Colonic mucosa (tissue), 4 donors: ENCODE data around the gene GRK2. TPM values are rescaled to one million over a fixed set of nuclear protein-coding genes. Genes with fewer than 3 reads are reported as not detected.

Experiments
- DNase-seq: peaks from one replicate; pipeline ENCODE4 v3.0.0-alpha.2; 2020
- H3K27ac ChIP-seq: fragments of 200-600 bp; one replicate; pipeline ENCODE4 v1.8.0; 2021
- H3K27me3 ChIP-seq: fragments of 200-600 bp; one replicate; pipeline ENCODE4 v1.8.0; 2021
- H3K36me3 ChIP-seq: fragments of 200-600 bp; one replicate; pipeline ENCODE4 v1.8.0; 2021
- H3K4me1 ChIP-seq: fragments of 200-600 bp; one replicate; pipeline ENCODE4 v1.8.0; 2021; ENCODE audit warnings: mild to moderate bottlenecking
- H3K4me3 ChIP-seq: fragments of 200-600 bp; one replicate; pipeline ENCODE4 v1.8.0; 2021
- H3K9ac ChIP-seq, 2 donors: one replicate each; pipeline ENCODE4 v1.7.0; 2013; ENCODE audit warnings: control low read depth in 2 of 2, low read depth in 2 of 2, low read length in 2 of 2
- H3K9me3 ChIP-seq: fragments of 200-600 bp; one replicate; pipeline ENCODE4 v1.8.0; 2021
- CTCF ChIP-seq: fragments of 200-600 bp; IDR thresholded peaks from one replicate; pipeline ENCODE4 v1.8.0; 2022; ENCODE audit warnings: antibody characterized with exemption, mild to moderate bottlenecking
- intact Hi-C: fragments of 100-400 bp; cut with DNase I; formaldehyde crosslinking; loops from one replicate; pipeline ENCODE4 v1.14.1; 2022
- total RNA-seq, 2 donors: library from RNA; stranded (reverse); fragmentation: NEBNext Ultra II Directional in 1 of 2; extraction: Animal tissue kit (Norgen Biotek cat#: 25700) in 1 of 2; gene quantifications; one replicate each; pipeline ENCODE4 v1.2.1, GENCODE V29; 2021
- donor health status: healthy.
- donor health status: DM: no; HTN: no; CAD: no.
- donor health status: DM: no; HTN: no; CAD: no.

The GRK2 gene
- total RNA-seq, 2 donors from 2014 or later = 108 to 137 TPM

GRCh38 chr11:67301951-67302516 is 35.8 kb downstream of the GRK2 start:
- peak overlapping the region; percentile 95 for H3K4me3 ChIP-seq
- TF ChIP-seq CTCF = no peak
- peak overlapping the region; percentile 94 to 96 for H3K9ac ChIP-seq

GRCh38 chr11:67302571-67303131 is 36.4 kb downstream of the GRK2 start:
- H3K27ac ChIP-seq = peak overlapping the region; percentile 85
- H3K4me3 ChIP-seq = peak overlapping the region; percentile 95
- peak; percentile 49 for DNase-seq
- TF ChIP-seq CTCF = no peak
- peaks cover 15% of the 10 kb centered on the region for H3K4me1 ChIP-seq
- H3K27me3 ChIP-seq = no peaks in the 10 kb centered on the region
- intact Hi-C loops = no loop called here
- H3K9ac ChIP-seq = peak overlapping the region; percentile 94 to 96
- no peaks in the 10 kb centered on the region for H3K36me3 ChIP-seq
- H3K9me3 ChIP-seq = no peaks in the 10 kb centered on the region

More at GRCh38 chr11:67301951-67302516, 35.8 kb downstream of the GRK2 start:
- Histone ChIP-seq H3K4me1 (peaks cover 15% of the 10 kb centered on the region), H3K9me3 (no peaks in the 10 kb centered on the region), H3K27ac (peak overlapping the region; percentile 85), H3K36me3 (no peaks in the 10 kb centered on the region), H3K27me3 (no peaks in the 10 kb centered on the region)
- intact Hi-C loops = no loop called here
- peak; percentile 78 for DNase-seq

GRCh38 chr11:67303132-67303834 is 37.0 kb downstream of the GRK2 start, which contains the start of gene SSH3:
Gene SSH3, plus strand, starts transcription at chr11:67303530. Its CDS starts 96 bp downstream, at chr11:67303626.
- Histone ChIP-seq H3K27ac (peak within 1 kb of the TSS; percentile 85), H3K27me3 (no peaks in the 10 kb centered on the region), H3K9me3 (no peaks in the 10 kb centered on the region), H3K36me3 (no peaks in the 10 kb centered on the region), H3K4me3 (peak within 1 kb of the TSS; percentile 95), H3K9ac (peak within 1 kb of the TSS; percentile 94 to 96), H3K4me1 (peaks cover 15% of the 10 kb centered on the region)
- TF ChIP-seq CTCF = no peak
- DNase-seq = peak; percentile 90
- intact Hi-C loops = no loop called here

GRCh38 chr11:67303835-67304411 is 37.6 kb downstream of the GRK2 start:
- Histone ChIP-seq H3K27ac (peak overlapping the region; percentile 85), H3K9ac (peak overlapping the region; percentile 94 to 96), H3K9me3 (no peaks in the 10 kb centered on the region), H3K4me1 (peaks cover 15% of the 10 kb centered on the region), H3K27me3 (no peaks in the 10 kb centered on the region), H3K4me3 (peak overlapping the region; percentile 95), H3K36me3 (no peaks in the 10 kb centered on the region)
- peak; percentile 34 for DNase-seq
- TF ChIP-seq CTCF = no peak
- intact Hi-C loops = no loop called here

GRCh38 chr11:67304511-67305113 is 38.3 kb downstream of the GRK2 start:
- peak overlapping the region; percentile 94 to 96 for H3K9ac ChIP-seq
- peak overlapping the region; percentile 95 for H3K4me3 ChIP-seq
- intact Hi-C loops = no loop called here
- H3K4me1 ChIP-seq = peaks cover 15% of the 10 kb centered on the region
- DNase-seq = peak; percentile 28
- no peaks in the 10 kb centered on the region for H3K27me3 ChIP-seq
- H3K36me3 ChIP-seq = peaks cover 1% of the 10 kb centered on the region
- peak overlapping the region; percentile 85 for H3K27ac ChIP-seq
- no peak for TF ChIP-seq CTCF
- H3K9me3 ChIP-seq = no peaks in the 10 kb centered on the region
